PFSK-1 (cell line): ENCODE results near the gene MUC12.

ENCODE experiments used
- FOXP2 ChIP-seq: optimal IDR thresholded peaks from 2 replicates; pipeline ENCODE3; 2011; ENCODE audit warnings: borderline replicate concordance, control low read depth, inconsistent platforms; ENCODE audit not compliant: insufficient read depth; ENCODE audit errors: extremely low read length, extremely low read depth
- POLR2AphosphoS5 ChIP-seq: IDR thresholded peaks from 2 replicates; pipeline ENCODE4 v1.6.1; 2012; ENCODE audit warnings: low read depth, mild to moderate bottlenecking, control low read depth, low read length, moderate library complexity
- REST ChIP-seq, 2 experiments: IDR thresholded peaks; 2 replicates each; pipeline versions ENCODE4 v1.6.1 to v1.8.0; 2011 to 2012; ENCODE audit warnings: low read depth in 2 of 2, low read length in 2 of 2, control low read depth in 1 of 2, inconsistent platforms in 1 of 2, mild to moderate bottlenecking in 1 of 2, moderate library complexity in 1 of 2; ENCODE audit not compliant: insufficient read depth in 1 of 2
- SIN3A ChIP-seq: IDR thresholded peaks from 2 replicates; pipeline ENCODE4 v1.6.1; 2012; ENCODE audit warnings: mild to moderate bottlenecking, low read length, moderate library complexity, borderline replicate concordance; ENCODE audit not compliant: insufficient read depth
- TAF1 ChIP-seq: IDR thresholded peaks from 2 replicates; pipeline ENCODE4 v1.6.1; 2012; ENCODE audit warnings: low read length, control low read depth, borderline replicate concordance; ENCODE audit not compliant: insufficient read depth

GRCh38 chr7:101060992-101061391 lies 91.6 kb downstream of the MUC12 start:
- TF ChIP-seq TAF1 (no peak), POLR2AphosphoS5 (no peak), SIN3A (no peak), FOXP2 (no peak), REST (IDR thresholded peaks at IDR 0.05; ENCODE audit: insufficient read depth in 1 of 2, low read depth in 2 of 2, low read length in 2 of 2) (no peak)
